GM18858 (cell line): ENCODE measurements around the gene SPACA4.

Source experiments
- ATAC-seq: cut with Tn5 transposase; IDR thresholded peaks from one replicate; pipeline ENCODE4 v1.9.1; 2021; ENCODE audit not compliant: unreplicated experiment

SPACA4 gene

GRCh38 chr19:48596679-48597465 is 9.7 kb upstream of the SPACA4 start:
- no peak for ATAC-seq

GRCh38 chr19:48598996-48599700 is 7.4 kb upstream of the SPACA4 start:
- no peak for ATAC-seq

GRCh38 chr19:48600679-48601417 is 5.7 kb upstream of the SPACA4 start:
- ATAC-seq, result no peak

- no peak for ATAC-seq
Measured at GRCh38 chr19:48603001-48603400, 3.5 kb upstream of the SPACA4 start.

- no peak for ATAC-seq
Measured at GRCh38 chr19:48603449-48603848, 3.1 kb upstream of the SPACA4 start.

GRCh38 chr19:48603850-48604249 is 2.7 kb upstream of the SPACA4 start:
- no peak for ATAC-seq

GRCh38 chr19:48607359-48607755 is 815 bp downstream of the SPACA4 start:
- ATAC-seq, result no peak

GRCh38 chr19:48608798-48609263 is 2.3 kb downstream of the SPACA4 start:
- no peak for ATAC-seq

GRCh38 chr19:48609571-48610108 is 3.1 kb downstream of the SPACA4 start:
- ATAC-seq, result no peak

GRCh38 chr19:48611872-48612271 is 5.3 kb downstream of the SPACA4 start:
- no peak for ATAC-seq

GRCh38 chr19:48613024-48613851 is 6.7 kb downstream of the SPACA4 start:
- no peak for ATAC-seq

- no peak for ATAC-seq
Measured at GRCh38 chr19:48613852-48614435, 7.4 kb downstream of the SPACA4 start.

GRCh38 chr19:48614436-48615230 is 8.1 kb downstream of the SPACA4 start, which contains the start of gene FAM83E:
Gene FAM83E, minus strand, starts transcription at chr19:48615076. Its CDS starts 1,704 bp downstream, at chr19:48613372.
- no peak for ATAC-seq

GRCh38 chr19:48615231-48616040 is 8.9 kb downstream of the SPACA4 start:
- ATAC-seq, result no peak

GRCh38 chr19:48616041-48616436 is 9.5 kb downstream of the SPACA4 start:
- ATAC-seq, result no peak

GRCh38 chr19:48616491-48617056 is 10.0 kb downstream of the SPACA4 start:
- no peak for ATAC-seq

GRCh38 chr19:48617146-48617937 is 10.8 kb downstream of the SPACA4 start:
- ATAC-seq, result no peak
